Testis (tissue), 2 donors: Measurements from ENCODE around the gene TCF23.

Experiments used
- POLR2A ChIP-seq: fragments of 450-650 bp; IDR thresholded peaks from one replicate; pipeline ENCODE4 v1.6.1; 2017; ENCODE audit warnings: antibody characterized with exemption, mild to moderate bottlenecking, moderate library complexity
- TF ChIP-seq, protein P1 (sequence below), 3 experiments: fragments of 450-650 bp in 2 of 3; fragments of 200-600 bp in 1 of 3; sonication (generic) in 1 of 3; IDR thresholded peaks; one replicate each; pipeline ENCODE4 v1.5.1; 2016 to 2019; ENCODE audit warnings: antibody characterized with exemption in 3 of 3, mild to moderate bottlenecking in 2 of 3, moderate library complexity in 1 of 3

DNA sequence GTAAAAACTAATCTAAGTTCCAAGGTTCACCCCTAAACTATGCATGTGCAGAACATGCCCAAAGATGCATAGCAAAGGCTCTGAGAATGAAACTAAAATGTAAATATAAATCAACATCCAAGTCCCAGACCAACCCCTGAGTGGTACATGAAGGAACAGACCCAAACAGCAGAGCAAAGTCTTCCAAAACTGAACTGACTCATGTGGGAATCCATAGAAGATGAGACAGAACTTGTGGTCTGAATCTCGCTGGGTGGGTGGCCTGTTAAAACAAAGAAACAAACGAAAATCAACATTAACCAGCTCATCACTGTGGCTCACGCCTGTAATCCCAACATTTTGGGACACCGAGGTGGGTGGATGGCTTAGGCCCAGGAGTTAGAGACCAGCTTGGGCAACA, 33.5 kb downstream of the TCF23 start:
- no peak for TF ChIP-seq POLR2A
- TF ChIP-seq, protein P1, sequence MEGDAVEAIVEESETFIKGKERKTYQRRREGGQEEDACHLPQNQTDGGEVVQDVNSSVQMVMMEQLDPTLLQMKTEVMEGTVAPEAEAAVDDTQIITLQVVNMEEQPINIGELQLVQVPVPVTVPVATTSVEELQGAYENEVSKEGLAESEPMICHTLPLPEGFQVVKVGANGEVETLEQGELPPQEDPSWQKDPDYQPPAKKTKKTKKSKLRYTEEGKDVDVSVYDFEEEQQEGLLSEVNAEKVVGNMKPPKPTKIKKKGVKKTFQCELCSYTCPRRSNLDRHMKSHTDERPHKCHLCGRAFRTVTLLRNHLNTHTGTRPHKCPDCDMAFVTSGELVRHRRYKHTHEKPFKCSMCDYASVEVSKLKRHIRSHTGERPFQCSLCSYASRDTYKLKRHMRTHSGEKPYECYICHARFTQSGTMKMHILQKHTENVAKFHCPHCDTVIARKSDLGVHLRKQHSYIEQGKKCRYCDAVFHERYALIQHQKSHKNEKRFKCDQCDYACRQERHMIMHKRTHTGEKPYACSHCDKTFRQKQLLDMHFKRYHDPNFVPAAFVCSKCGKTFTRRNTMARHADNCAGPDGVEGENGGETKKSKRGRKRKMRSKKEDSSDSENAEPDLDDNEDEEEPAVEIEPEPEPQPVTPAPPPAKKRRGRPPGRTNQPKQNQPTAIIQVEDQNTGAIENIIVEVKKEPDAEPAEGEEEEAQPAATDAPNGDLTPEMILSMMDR (IDR thresholded peaks at IDR 0.05) = no peak
